ENCODE data around the gene DDX39B.
"Not testable (repeated sequence)": the region's sequence is repeated elsewhere in the genome, so short reads cannot be mapped to it uniquely, and the experiment has no call there.

DDX39B gene

GRCh38 chr6:31541658-31542521, at the start of gene DDX39B:
TSS of gene DDX39B (minus strand) at chr6:31542003. CDS start at chr6:31540532, 1,471 bp downstream.
- peak; percentile 94 for DNase-seq (ENCODE audit: low spot score)

- not testable (repeated sequence) for DNase-seq (ENCODE audit: low spot score)
Observed at GRCh38 chr6:31590691-31591090, 48.9 kb upstream of the DDX39B start.

- DNase-seq (ENCODE audit: low spot score): no peak
Observed at GRCh38 chr6:31588871-31589650, 47.3 kb upstream of the DDX39B start.

GRCh38 chr6:31587791-31588777, 46.3 kb upstream of the DDX39B start:
- DNase-seq (ENCODE audit: low spot score): no peak

GRCh38 chr6:31586599-31587281, 44.9 kb upstream of the DDX39B start:
- no peak for DNase-seq (ENCODE audit: low spot score)

GRCh38 chr6:31586008-31586407, 44.2 kb upstream of the DDX39B start, which contains the start of gene LST1:
TSS of gene LST1 (plus strand) at chr6:31586277. CDS start at chr6:31587300, 1,023 bp downstream.
- no peak for DNase-seq (ENCODE audit: low spot score)

GRCh38 chr6:31585491-31585890, 43.7 kb upstream of the DDX39B start:
- no peak for DNase-seq (ENCODE audit: low spot score)

- no peak for DNase-seq (ENCODE audit: low spot score)
Observed at GRCh38 chr6:31582230-31582643, 40.4 kb upstream of the DDX39B start, which contains the start of gene LTB. TSS of gene LTB (minus strand) at chr6:31582424. CDS start at chr6:31582417, 7 bp downstream.

GRCh38 chr6:31581434-31582229, 39.8 kb upstream of the DDX39B start:
- DNase-seq (ENCODE audit: low spot score): no peak

- peak; percentile 90 for DNase-seq (ENCODE audit: low spot score)
Observed at GRCh38 chr6:31580807-31581433, 39.1 kb upstream of the DDX39B start.

GRCh38 chr6:31580438-31580740, 38.6 kb upstream of the DDX39B start:
- no peak for DNase-seq (ENCODE audit: low spot score)

GRCh38 chr6:31579546-31580437, 38.0 kb upstream of the DDX39B start:
- DNase-seq (ENCODE audit: low spot score): no peak

GRCh38 chr6:31579119-31579505, 37.3 kb upstream of the DDX39B start:
- no peak for DNase-seq (ENCODE audit: low spot score)

- DNase-seq (ENCODE audit: low spot score): no peak
Observed at GRCh38 chr6:31578184-31579118, 36.6 kb upstream of the DDX39B start.

GRCh38 chr6:31577579-31577966, 35.8 kb upstream of the DDX39B start:
- DNase-seq (ENCODE audit: low spot score): no peak

GRCh38 chr6:31576897-31577578, 35.2 kb upstream of the DDX39B start:
- no peak for DNase-seq (ENCODE audit: low spot score)
